ENCODE results near the gene MAMDC4.

DNA sequence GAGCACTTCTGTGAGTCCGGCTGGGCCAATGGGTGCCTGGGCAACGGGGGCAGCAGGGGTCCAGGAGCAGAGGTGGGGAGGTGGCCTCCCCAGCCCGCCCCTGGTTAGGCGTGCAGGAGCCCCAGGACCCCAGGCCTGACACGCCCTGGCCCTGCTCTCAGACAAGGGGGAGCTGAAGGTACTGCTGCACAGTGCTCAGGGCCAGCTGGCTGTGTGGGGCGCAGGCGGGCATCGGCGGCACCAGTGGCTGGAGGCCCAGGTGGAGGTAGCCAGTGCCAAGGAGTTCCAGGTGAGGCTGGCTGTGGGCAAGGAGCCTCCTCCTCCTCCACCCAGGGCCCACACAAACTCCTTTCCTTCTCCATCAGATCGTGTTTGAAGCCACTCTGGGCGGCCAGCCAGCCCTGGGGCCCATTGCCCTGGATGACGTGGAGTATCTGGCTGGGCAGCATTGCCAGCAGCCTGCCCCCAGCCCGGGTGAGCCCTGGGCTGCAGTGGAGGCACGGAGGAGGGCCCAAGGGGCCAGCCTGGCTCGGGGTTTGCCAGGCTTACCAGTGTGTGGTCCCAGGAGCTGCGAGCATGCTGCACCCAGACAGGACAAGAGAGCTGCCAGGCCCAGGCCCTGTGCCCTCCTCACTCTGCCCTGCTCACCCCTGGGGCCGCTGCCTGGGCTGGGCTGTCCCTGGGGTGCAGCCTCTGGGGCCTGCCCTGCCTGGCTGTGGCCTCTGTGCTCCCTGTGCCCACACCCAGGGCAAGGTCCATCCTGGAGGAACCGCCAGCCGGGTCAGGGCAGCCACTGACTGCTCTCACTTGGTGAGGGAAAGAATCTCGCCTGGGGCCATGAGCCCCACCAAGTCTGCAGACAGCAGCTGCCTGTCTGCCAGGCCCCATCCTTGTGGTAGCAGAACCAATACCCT, 7.0 kb downstream of the MAMDC4 start:
- TF ChIP-seq, protein P1, sequence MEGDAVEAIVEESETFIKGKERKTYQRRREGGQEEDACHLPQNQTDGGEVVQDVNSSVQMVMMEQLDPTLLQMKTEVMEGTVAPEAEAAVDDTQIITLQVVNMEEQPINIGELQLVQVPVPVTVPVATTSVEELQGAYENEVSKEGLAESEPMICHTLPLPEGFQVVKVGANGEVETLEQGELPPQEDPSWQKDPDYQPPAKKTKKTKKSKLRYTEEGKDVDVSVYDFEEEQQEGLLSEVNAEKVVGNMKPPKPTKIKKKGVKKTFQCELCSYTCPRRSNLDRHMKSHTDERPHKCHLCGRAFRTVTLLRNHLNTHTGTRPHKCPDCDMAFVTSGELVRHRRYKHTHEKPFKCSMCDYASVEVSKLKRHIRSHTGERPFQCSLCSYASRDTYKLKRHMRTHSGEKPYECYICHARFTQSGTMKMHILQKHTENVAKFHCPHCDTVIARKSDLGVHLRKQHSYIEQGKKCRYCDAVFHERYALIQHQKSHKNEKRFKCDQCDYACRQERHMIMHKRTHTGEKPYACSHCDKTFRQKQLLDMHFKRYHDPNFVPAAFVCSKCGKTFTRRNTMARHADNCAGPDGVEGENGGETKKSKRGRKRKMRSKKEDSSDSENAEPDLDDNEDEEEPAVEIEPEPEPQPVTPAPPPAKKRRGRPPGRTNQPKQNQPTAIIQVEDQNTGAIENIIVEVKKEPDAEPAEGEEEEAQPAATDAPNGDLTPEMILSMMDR (IDR thresholded peaks at IDR 0.05): no peak
- no peak for TF ChIP-seq POLR2A (IDR thresholded peaks at IDR 0.05)
